HG03175 (cell line): ENCODE data around the gene ADAMTS17.

Experiments
- ATAC-seq: cut with Tn5 transposase; IDR thresholded peaks from one replicate; pipeline ENCODE4 v1.9.1; 2021; ENCODE audit warnings: mild to moderate bottlenecking, moderate library complexity; ENCODE audit not compliant: unreplicated experiment

ADAMTS17 gene

DNA sequence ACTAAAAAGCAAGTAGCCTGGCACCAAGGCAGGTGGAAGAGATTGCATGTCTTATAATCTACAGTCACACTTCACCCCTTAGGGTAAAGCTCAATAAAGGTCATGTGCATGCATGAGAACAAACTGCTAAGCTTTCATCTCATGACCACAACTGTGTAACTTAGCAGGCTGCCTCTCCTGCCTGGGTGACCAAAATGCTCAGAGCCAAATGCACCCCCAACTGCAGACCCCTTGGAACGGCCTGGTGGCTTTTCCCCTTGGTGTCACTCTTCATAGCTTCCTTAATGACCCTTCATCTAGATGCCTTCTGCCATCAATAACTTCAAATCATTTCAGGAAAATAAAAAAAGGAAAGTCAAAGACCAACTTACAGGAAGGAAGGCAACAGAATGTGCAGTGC is 88.1 kb downstream of the ADAMTS17 start:
- ATAC-seq, result no peak

DNA sequence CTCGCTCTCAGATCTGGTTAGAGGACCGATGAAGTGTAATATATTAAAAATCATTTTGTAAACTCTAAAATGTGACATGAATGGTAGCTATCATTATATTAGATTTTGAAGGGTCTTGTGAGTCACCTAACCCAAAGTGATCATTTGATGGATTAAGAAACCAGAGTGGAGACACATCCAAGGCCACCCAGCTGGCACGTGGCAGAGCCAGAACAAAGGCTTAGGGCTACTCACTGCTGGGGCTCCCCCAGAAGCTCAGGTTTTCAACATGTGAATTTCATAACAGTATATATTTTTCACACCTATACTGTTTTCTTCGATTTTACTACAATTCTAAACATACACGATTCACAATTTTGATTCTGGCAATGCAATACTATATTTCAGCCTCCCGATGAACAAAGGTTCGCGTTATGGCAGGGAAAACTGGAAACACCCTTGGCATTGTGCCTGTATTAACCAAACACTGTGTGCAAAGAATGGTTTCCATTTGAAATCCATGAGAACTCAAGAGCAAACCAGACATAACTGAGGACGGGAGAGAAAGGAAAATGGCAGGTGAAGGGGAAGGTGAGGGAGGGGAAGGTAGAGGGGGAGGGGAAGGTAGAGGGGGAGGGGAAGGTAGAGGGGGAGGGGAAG is 88.9 kb downstream of the ADAMTS17 start:
- no peak for ATAC-seq

- no peak for ATAC-seq
Observed at GRCh38 chr15:100252359-100252758, 89.4 kb downstream of the ADAMTS17 start.

GRCh38 chr15:100250176-100250800 is 91.5 kb downstream of the ADAMTS17 start:
- ATAC-seq, result no peak

GRCh38 chr15:100249096-100249815 is 92.5 kb downstream of the ADAMTS17 start:
- ATAC-seq, result no peak

- no peak for ATAC-seq
Observed at GRCh38 chr15:100248236-100248635, 93.5 kb downstream of the ADAMTS17 start.

DNA sequence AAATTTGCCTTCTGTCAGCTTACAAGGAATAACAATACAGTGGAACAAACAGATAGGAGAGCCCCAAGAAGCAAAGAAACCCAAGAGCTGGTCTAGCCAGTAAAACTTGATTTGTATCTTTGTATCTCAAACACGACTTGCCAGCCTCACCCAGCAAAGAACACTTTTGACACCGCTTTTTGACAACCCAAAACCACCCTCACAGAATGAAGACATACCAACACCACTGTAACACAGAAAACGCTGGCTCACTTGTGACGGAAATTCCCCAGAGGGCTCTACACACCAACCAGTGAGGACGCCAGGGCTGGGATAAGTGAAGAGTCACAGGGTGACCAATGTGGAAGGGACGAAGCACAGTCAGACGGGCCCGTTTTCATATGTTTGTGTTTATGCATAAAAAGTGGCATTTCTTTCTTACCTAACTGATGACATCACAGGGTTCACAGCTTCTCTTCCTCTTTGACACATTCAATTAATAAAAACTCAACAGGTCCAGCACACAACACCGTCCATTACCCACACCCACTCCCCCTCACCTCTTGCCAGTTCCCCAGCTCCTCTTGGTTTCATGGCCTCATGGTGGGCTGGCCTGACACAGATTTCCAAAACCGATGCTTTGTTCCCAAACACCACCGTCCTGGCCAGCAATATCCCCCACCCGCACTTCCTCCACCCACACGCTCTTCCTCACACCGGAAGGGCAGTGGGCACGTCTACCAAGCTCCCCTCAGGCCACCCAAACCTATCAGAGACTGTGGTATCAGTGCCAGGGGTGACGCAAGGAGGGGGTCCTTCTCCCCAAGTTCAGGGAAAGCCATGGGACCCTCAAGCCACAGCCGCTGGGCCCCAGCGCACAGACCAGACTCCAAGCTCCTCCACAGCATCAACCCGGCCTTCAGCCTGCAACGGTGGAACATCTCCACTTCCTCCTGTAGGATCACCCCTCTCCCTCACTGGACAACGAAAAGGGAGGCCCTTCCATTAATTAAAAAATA is 94.2 kb downstream of the ADAMTS17 start:
- no peak for ATAC-seq

GRCh38 chr15:100245855-100246254 is 95.9 kb downstream of the ADAMTS17 start:
- ATAC-seq, result no peak

GRCh38 chr15:100245487-100245820 is 96.3 kb downstream of the ADAMTS17 start:
- no peak for ATAC-seq

DNA sequence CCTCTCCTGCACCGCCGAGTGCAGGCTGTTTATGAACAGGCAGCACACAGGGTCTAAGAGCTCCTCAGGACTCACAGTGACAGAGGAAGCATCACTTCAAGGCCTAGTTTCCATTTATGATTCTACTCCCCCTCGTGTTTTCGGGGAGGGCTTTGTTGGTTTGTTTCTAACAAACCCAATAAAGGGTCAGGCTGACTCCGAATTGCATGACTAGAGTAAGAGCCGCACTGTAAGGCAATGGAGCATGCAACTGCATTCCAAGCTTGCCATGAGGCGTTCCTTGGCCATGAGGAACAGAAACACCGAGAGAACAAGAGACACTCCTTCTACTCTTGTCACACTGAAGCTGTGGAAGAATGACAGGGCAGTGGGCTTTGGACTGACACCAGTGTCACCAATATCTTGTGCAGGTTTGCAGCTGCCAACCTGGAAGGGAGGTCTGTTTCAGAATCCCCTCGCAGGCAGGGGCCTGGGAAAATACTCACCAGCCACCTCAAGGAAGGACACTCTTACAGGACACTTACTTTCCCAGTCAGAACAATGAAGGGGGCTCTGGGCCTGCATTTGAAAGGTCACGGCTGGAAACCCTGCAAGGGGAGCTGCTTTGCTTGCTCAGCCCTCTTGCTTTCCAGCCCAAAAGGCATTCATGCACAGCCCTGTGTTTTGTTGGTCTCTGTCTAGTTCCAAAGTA is 96.8 kb downstream of the ADAMTS17 start:
- no peak for ATAC-seq

GRCh38 chr15:100242989-100243388 is 98.8 kb downstream of the ADAMTS17 start:
- no peak for ATAC-seq

GRCh38 chr15:100241572-100242482 is 99.9 kb downstream of the ADAMTS17 start:
- ATAC-seq, result no peak

GRCh38 chr15:100236981-100237720 is 104.6 kb downstream of the ADAMTS17 start:
- no peak for ATAC-seq

- no peak for ATAC-seq
Observed at GRCh38 chr15:100235030-100235617, 106.7 kb downstream of the ADAMTS17 start.

GRCh38 chr15:100234158-100235029 is 107.4 kb downstream of the ADAMTS17 start:
- ATAC-seq, result no peak

DNA sequence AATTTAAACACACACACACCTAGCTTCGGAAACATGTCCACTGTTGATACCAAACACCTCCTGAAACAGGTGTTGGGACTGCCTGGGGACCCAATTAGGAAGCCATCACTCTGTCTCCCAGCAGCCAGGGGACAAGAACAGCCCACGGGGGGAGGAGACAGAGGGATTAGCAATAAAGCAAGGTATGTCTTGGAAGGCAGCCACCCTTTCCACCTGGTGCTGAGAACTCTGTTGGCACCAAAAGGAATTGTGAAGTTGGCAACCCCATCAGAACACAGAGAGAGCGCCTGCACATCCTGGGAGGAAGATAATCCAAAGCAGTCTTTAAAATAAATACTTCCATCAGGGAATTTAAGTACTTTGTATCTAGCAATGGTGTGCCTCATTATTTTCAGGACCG is 111.0 kb downstream of the ADAMTS17 start:
- no peak for ATAC-seq
